Parathyroid adenoma (tissue), 2 donors: Measurements from ENCODE around the gene ARHGEF4.

ENCODE experiments used
- H2AFZ ChIP-seq: fragments of 300-600 bp; sonication (generic); one replicate; pipeline ENCODE4 v1.7.0; 2017; ENCODE audit warnings: antibody characterized with exemption, mild to moderate bottlenecking
- H3K27ac ChIP-seq: fragments of 300-600 bp; sonication (generic); one replicate; pipeline ENCODE4 v1.7.0; 2017
- H3K27me3 ChIP-seq: fragments of 300-600 bp; sonication (generic); one replicate; pipeline ENCODE4 v1.7.0; 2017; ENCODE audit warnings: low read length; ENCODE audit not compliant: control insufficient read depth, insufficient read depth
- H3K36me3 ChIP-seq: fragments of 300-600 bp; sonication (generic); one replicate; pipeline ENCODE4 v1.7.0; 2017; ENCODE audit warnings: low read length; ENCODE audit not compliant: control insufficient read depth, insufficient read depth
- H3K4me1 ChIP-seq: fragments of 300-600 bp; sonication (generic); one replicate; pipeline ENCODE4 v1.7.0; 2017; ENCODE audit warnings: control low read depth
- H3K4me2 ChIP-seq: fragments of 300-600 bp; sonication (generic); one replicate; pipeline ENCODE4 v1.7.0; 2017; ENCODE audit warnings: low read length
- H3K4me3 ChIP-seq: fragments of 300-600 bp; sonication (generic); one replicate; pipeline ENCODE4 v1.7.0; 2017; ENCODE audit warnings: low read depth, low read length
- H3K79me2 ChIP-seq: fragments of 300-600 bp; sonication (generic); one replicate; pipeline ENCODE4 v1.7.0; 2017; ENCODE audit warnings: control low read depth
- H3K9ac ChIP-seq: fragments of 300-600 bp; sonication (generic); one replicate; pipeline ENCODE4 v1.7.0; 2017; ENCODE audit warnings: mild to moderate bottlenecking
- H3K9me3 ChIP-seq: fragments of 300-600 bp; sonication (generic); one replicate; pipeline ENCODE4 v1.7.0; 2017; ENCODE audit warnings: low read length; ENCODE audit not compliant: control insufficient read depth
- CTCF ChIP-seq: fragments of 300-600 bp; sonication (generic); IDR thresholded peaks from one replicate; pipeline ENCODE4 v1.7.0; 2017; ENCODE audit warnings: antibody characterized with exemption, mild to moderate bottlenecking
- donor health status: primary hyperparathyroidism.

Gene ARHGEF4

GRCh38 chr2:130836501-130837174, at the start of gene ARHGEF4:
Gene ARHGEF4 (plus strand): TSS chr2:130836914. CDS start chr2:130836954, 40 bp downstream.
- Histone ChIP-seq H3K36me3 (no peaks in the 10 kb centered on the region), H3K4me2 (peak within 1 kb of the TSS; percentile 69), H3K4me3 (peak within 1 kb of the TSS; percentile 34), H2AFZ (peak within 1 kb of the TSS; percentile 88), H3K27ac (no peak within 1 kb of the TSS), H3K9me3 (no peaks in the 10 kb centered on the region), H3K27me3 (no peaks in the 10 kb centered on the region), H3K4me1 (no peaks in the 10 kb centered on the region), H3K9ac (no peak within 1 kb of the TSS), H3K79me2 (no peaks in the 10 kb centered on the region)
- no peak for TF ChIP-seq CTCF

GRCh38 chr2:130787841-130788240, 48.9 kb upstream of the ARHGEF4 start:
- Histone ChIP-seq H3K4me2 (no peak overlapping the region), H3K27me3 (no peaks in the 10 kb centered on the region), H3K4me1 (peaks cover 3% of the 10 kb centered on the region), H3K79me2 (no peaks in the 10 kb centered on the region), H3K36me3 (no peaks in the 10 kb centered on the region), H3K27ac (no peak overlapping the region), H3K9ac (no peak overlapping the region), H3K9me3 (no peaks in the 10 kb centered on the region), H3K4me3 (no peak overlapping the region), H2AFZ (no peak overlapping the region)
- TF ChIP-seq CTCF = no peak

- no peak for TF ChIP-seq CTCF
These were observed 46.4 kb upstream of the ARHGEF4 start for GRCh38 chr2:130790312-130790711.

GRCh38 chr2:130790804-130791616, 45.7 kb upstream of the ARHGEF4 start:
- Histone ChIP-seq H3K4me3 (no peak overlapping the region), H2AFZ (no peak overlapping the region), H3K9me3 (no peaks in the 10 kb centered on the region), H3K4me2 (no peak overlapping the region), H3K79me2 (no peaks in the 10 kb centered on the region), H3K27ac (no peak overlapping the region), H3K9ac (no peak overlapping the region), H3K27me3 (no peaks in the 10 kb centered on the region), H3K4me1 (no peaks in the 10 kb centered on the region), H3K36me3 (no peaks in the 10 kb centered on the region)
- TF ChIP-seq CTCF = no peak

More at GRCh38 chr2:130790312-130790711, 46.4 kb upstream of the ARHGEF4 start:
- Histone ChIP-seq H3K79me2 (no peaks in the 10 kb centered on the region), H3K9ac (no peak overlapping the region), H3K4me1 (peaks cover 3% of the 10 kb centered on the region), H3K9me3 (no peaks in the 10 kb centered on the region), H3K36me3 (no peaks in the 10 kb centered on the region), H3K27ac (no peak overlapping the region), H2AFZ (no peak overlapping the region), H3K4me2 (no peak overlapping the region), H3K27me3 (no peaks in the 10 kb centered on the region), H3K4me3 (no peak overlapping the region)
